GM12875 (cell line): ENCODE results near the gene USP21.

Experiments
- H3K4me3 ChIP-seq: one replicate; pipeline ENCODE4 v1.5.1; 2011; ENCODE audit warnings: low read depth, low read length, control low read depth
- TF ChIP-seq, protein P1 (sequence below): IDR thresholded peaks from 2 replicates; pipeline ENCODE4 v1.5.1; 2011; ENCODE audit warnings: low read depth, mild to moderate bottlenecking, control low read depth, inconsistent platforms, low read length, moderate library complexity, borderline replicate concordance; ENCODE audit not compliant: insufficient read depth

USP21 gene

GRCh38 chr1:161117759-161118581, 41.3 kb upstream of the USP21 start, which contains the start of the genes NIT1 and PFDN2:
NIT1 (plus strand) TSS chr1:161118105; CDS start chr1:161118177, 72 bp downstream.
PFDN2 (minus strand) TSS chr1:161118037; CDS start chr1:161118026, 11 bp downstream.
- peak within 1 kb of the TSS; percentile 100 for H3K4me3 ChIP-seq
- TF ChIP-seq, protein P1, sequence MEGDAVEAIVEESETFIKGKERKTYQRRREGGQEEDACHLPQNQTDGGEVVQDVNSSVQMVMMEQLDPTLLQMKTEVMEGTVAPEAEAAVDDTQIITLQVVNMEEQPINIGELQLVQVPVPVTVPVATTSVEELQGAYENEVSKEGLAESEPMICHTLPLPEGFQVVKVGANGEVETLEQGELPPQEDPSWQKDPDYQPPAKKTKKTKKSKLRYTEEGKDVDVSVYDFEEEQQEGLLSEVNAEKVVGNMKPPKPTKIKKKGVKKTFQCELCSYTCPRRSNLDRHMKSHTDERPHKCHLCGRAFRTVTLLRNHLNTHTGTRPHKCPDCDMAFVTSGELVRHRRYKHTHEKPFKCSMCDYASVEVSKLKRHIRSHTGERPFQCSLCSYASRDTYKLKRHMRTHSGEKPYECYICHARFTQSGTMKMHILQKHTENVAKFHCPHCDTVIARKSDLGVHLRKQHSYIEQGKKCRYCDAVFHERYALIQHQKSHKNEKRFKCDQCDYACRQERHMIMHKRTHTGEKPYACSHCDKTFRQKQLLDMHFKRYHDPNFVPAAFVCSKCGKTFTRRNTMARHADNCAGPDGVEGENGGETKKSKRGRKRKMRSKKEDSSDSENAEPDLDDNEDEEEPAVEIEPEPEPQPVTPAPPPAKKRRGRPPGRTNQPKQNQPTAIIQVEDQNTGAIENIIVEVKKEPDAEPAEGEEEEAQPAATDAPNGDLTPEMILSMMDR, result no peak

- H3K4me3 ChIP-seq, result peak overlapping the region; percentile 100
- TF ChIP-seq, protein P1, result peak; percentile 47; the same call in 1 of the 2 replicates
Measured at GRCh38 chr1:161119092-161119903, 40.0 kb upstream of the USP21 start.

DNA sequence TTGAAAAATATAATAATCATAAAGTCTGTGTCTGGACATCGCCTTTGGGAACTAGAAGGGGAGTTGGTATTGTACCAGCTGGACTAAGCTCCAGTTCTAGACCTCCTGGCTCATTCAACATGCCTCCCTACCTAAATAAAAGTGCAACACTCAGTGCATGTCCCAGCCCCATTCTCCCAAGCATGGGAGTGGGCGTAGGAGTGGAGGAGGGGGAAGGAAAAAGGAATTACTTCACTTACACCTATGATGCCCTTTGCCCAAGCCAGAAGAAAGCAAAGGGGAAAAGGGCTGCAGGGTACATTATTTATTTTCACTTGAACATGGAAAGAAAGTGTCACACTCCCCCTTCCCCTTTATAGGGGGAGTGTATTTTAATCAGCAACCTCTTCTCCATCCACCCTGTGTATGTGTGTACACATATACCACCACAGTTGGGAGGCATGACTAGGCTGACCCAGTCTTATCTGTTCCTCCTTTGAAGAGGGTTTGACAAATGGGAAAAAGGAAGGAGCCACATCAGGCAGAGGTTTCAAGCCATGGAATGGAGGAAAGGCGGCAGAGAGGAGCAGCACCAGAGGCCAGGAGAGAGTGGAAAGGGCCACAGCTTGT, 38.2 kb upstream of the USP21 start:
- H3K4me3 ChIP-seq, result no peak overlapping the region
- TF ChIP-seq, protein P1, result no peak

GRCh38 chr1:161121834-161122233, 37.5 kb upstream of the USP21 start:
- TF ChIP-seq, protein P1, result no peak
- H3K4me3 ChIP-seq, result no peak overlapping the region

GRCh38 chr1:161122967-161123366, 36.3 kb upstream of the USP21 start:
- TF ChIP-seq, protein P1, result no peak
- no peak overlapping the region for H3K4me3 ChIP-seq

GRCh38 chr1:161127649-161128048, 31.7 kb upstream of the USP21 start:
- TF ChIP-seq, protein P1, result no peak
- no peak overlapping the region for H3K4me3 ChIP-seq
